M059J (cell line): ENCODE measurements around the gene TBC1D22A. TPM values are rescaled to one million over a fixed set of nuclear protein-coding genes. Genes with fewer than 3 reads are reported as not detected.

Experiments used
- DNase-seq: peaks from one replicate; pipeline ENCODE4 v3.0.0-alpha.2; 2012; ENCODE audit warnings: low read depth
- total RNA-seq: library from RNA; depleted of rRNA; stranded (reverse); fragments of >200 nt; shearing (Covaris generic); gene quantifications from 2 replicates; pipeline ENCODE4 v1.2.3, GENCODE V29; 2014; rRNA removed

TBC1D22A gene
- total RNA-seq, 1 experiment from 2014 or later, result 7.3 TPM

DNA sequence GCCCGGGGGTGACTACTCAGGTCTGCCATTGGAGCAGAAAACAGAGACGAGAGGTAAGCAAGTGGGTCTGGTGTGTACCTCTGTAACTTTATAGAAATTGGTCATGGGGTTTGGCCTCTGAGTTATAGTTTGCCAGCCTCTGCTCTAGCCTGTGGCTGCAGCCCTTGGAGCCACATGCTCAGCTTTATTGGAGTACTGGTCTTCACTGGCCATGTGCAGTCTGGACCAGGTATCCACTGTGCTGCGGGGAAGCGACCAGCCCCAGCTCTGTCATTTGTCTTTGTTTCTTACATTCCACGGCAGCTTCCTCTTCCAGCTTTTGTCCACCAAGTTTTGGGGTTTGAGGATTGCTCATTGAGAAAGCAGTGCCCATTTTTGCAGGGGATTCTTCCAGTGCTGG is 453.4 kb downstream of the TBC1D22A start:
- DNase-seq, result no peak

DNA sequence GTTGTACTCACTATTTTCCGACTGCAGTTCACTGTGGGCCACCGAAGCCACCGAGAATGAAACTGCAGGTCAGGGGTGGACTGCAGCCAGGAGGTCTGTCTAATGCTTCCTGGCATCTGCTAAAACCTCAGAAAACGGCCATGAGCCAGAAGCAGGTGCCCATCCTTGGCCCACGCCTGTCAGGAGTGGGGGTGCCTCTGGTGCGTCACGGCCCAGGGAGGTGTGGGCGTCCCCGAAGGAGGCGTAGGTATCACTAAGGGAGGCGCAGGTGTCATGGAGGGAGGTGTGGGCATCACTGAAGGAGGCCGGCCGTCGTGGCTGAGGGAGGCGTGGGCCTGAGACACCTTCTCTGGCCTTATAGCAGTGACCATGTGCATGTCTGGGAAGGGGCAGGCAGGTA is 456.2 kb downstream of the TBC1D22A start:
- no peak for DNase-seq

DNA sequence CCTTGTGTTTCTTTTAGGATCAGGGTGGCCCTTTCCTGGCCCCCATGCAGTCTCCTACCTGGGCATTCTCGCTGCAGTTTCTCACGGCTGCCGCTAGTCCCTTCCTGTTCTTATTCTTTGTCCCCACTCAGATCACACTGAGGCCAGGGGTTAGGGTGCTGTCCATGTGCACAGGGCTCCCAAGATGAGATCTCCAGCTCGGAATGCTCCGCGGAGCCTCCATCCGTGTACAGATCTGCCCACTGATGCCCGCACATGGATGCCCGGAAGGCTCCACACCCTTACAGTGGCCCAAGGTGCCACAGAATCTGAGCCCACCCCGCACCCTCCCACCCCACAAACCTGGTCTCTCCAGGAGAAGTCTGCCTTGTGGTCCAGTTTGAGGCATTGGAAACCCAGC is 457.3 kb downstream of the TBC1D22A start:
- DNase-seq, result no peak

DNA sequence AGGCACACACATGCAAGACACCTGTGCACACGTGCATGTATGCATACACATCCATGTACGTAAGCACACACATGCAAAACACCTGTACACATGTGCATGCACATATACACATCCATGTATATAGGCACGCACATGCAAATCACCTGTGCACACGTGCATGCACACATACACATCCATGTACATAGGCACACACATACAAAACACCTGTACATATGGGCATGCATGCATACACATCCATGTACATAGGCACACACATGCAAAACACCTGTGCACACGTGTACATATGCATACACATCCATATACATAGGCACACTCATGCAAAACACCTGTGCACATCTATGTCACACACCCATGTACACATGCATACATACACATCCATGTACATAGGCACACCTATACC is 458.3 kb downstream of the TBC1D22A start:
- DNase-seq, result no peak

DNA sequence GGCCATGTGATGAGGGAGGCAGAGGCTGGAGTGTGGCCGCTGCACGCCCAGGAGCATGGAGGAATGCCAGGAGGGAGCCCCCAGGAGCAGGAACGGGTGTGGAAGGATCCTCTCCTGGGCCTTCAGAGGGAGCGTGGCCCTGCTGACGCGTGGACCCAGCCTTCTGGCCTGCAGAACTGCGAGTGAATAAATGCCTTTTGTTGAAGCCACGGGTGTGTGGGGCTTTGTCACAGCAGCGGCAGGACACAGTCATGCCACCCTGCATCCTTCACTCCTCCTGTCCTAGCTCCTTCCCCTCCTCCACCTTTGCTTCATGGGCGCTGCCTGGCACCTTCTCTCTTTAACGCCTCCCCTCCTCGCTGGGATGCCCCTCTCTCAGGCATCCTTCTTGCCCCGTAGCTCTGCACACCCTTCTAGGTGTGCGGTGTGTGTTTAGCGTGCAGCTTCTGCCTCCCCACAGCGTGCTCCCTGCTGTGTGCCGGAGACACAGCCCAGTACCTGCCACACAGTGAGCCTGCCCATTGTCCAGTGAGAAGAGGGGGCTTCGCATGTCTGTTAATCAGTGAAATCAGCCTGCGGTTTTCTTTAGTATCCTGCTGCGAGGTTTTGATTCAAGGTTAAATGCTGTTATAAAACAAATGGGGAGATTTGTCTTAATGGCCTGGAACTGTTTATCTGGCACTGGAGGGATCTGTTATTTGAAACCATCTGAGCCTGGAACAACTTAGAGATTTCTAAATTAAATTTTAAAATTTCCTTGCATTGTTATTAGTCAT is 459.6 kb downstream of the TBC1D22A start:
- no peak for DNase-seq

Other genes starting within 250 kb of the TBC1D22A start
- 4.3 and 11.8 TPM in 2 replicates for gene CELSR1, start 225.0 kb upstream of the TBC1D22A start, total RNA-seq
- gene GRAMD4, start 142.3 kb upstream of the TBC1D22A start, total RNA-seq, result 2.9 and 7.9 TPM in 2 replicates
- 12.2 and 22.8 TPM in 2 replicates for gene CERK, start 24.4 kb upstream of the TBC1D22A start, total RNA-seq